HG03175 (cell line): ENCODE data around the gene IZUMO4.
"Not testable (repeated sequence)": the region's sequence is repeated elsewhere in the genome, so short reads cannot be mapped to it uniquely, and the experiment has no call there.

Experiments
- ATAC-seq: cut with Tn5 transposase; IDR thresholded peaks from one replicate; pipeline ENCODE4 v1.9.1; 2021; ENCODE audit warnings: mild to moderate bottlenecking, moderate library complexity; ENCODE audit not compliant: unreplicated experiment

IZUMO4 gene

DNA sequence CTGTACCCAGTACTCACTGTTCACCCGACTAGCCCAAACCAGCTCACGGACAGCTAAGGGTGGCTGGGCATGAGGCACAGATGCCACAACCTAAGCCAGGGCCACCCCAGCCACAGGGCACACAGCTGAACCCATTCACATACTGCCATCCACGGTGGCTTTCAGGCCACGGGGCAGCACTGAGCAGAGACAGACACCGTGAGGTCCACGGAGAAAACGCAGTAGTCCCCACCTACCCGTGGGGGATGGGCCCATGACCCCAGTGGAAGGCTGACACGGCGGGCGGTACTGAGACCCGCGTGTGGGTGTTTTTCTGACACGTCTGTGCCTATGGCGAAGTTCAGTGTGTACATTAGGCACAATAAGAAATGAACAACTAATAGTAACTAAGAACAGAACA is 25.5 kb downstream of the IZUMO4 start:
- ATAC-seq, result no peak

DNA sequence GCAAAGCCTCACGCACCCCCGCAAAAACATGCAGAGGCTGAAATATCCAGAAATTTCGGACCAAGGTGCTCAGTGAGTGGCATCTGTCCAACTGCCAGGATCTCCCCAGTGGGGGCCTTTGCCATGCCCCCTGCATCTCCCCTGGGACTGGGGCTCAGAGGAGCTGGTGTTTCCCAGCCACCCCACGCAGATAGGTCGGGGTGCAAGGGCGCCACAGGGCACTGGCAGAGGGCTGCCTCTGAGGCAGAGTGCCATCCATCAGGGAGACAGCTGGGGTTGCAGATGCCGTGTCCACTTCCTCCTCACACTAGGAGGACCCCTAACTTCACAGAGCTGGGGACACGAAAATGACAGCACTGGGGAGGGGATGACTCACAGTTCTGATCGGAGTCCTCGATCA is 26.3 kb downstream of the IZUMO4 start:
- ATAC-seq, result no peak

DNA sequence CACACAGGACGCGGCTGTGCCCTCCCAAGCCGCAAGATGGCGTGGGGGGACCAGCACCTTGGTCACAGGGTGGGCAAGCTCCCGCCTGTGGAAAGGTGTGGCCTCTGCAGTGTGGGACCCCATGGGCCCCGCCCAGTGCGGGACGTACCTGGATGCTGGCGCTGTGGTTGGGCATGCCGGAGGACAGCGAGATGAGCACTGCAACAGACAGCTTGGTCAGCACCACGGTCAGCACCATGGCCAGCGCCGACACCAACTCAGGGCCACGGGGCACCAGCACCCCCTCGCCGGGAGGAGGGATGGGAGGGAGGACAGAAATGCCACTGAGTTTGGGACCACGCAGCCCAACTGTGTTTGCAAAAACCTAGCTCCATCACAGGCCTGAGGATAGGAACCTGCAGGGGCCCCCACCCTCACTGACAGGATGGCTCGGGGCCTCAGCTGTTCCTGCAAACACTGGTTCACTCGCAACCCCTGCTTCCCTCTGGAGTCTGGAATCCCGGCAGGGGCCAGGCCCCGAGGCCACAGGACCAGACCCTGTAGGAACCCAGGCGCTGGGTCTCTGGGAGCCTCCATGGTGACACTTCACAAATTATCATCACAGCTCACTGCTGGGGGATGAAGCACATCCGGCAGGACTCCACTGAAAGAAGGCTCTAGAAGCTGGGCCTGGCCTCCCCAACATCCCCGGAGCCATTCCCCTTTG is 27.1 kb downstream of the IZUMO4 start:
- ATAC-seq, result no peak

DNA sequence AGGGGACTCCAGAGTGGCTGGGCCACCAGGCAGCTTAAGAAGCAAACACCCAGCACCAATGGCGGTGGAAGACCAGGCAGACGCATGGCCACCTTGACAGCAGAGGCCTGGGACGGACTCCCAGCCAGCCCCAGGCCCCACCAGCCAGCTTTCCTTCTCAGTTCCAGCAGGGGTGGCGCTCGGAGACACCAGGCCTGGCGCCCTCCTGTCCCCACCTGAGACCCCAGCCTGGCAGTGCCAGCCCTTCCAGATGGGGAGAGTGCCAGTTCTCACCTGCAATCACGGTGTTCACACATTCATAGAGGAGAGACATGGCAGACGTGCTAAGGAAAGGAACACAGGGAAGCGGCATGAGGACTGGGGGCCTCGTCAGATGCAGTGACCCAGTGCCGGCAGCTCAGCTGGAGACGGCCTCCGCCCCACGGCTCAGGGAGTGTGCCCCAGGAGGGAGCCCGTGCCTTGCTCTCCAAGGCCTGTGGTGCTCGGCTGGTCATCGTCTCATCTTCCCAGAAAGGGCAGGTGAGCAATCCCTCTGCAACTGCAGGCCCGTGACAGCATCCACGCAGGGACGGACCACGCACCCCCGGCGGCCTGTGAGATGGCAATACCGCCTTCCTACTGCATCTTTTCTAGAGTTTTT is 30.3 kb downstream of the IZUMO4 start:
- no peak for ATAC-seq

DNA sequence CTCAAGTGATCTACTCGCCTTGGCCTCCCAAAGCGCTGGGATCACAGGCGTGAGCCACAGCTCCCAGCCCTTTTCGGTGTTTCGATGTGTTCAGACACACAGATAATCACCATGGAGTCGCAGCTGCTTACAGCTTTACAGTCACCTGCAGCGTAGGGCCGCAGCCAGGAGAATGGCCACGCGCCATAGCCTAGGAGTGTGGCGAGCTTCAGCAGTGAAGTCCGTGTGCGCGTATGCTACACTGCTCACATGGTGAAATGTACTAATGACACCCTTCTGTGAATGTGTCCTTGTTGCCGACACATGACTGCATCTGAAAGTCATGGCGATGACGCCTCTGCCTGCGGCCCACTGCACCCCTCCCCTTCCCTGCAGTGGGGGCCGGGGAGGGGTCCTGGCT is 31.0 kb downstream of the IZUMO4 start:
- no peak for ATAC-seq

DNA sequence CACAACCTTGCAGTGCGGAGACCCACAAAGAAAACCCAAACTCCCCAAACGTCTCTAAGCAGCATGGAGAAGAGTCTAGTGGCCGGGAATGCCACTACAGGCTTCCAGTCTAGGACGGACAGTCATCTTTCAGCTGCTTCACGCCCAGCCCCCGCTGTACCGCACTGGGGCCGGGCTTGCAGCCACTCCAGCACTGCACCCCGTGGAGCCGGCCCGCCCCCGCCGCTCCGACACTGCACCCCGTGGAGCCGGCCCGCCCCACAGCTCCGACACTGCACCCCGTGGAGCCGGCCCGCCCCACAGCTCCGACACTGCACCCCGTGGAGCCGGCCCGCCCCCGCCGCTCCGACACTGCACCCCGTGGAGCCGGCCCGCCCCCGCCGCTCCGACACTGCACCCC is 31.5 kb downstream of the IZUMO4 start:
- not testable (repeated sequence) for ATAC-seq

DNA sequence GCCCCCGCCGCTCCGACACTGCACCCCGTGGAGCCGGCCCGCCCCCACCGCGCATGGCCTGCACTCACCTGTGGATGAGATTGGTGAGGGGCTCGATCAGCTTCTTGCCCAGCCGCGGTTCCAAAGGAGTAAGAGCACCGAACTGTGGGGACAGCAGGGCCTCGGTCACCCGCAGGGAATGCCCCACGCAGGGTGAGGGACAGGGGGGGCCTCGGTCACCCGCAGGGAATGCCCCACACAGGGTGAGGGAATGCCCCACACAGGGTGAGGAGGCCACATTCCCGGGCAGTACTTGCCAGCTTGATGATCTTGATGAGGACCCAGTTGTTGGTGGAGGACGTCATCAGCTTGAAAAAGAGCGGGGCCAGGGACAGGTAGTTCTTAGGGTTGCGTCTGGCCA is 32.3 kb downstream of the IZUMO4 start:
- ATAC-seq, result no peak

DNA sequence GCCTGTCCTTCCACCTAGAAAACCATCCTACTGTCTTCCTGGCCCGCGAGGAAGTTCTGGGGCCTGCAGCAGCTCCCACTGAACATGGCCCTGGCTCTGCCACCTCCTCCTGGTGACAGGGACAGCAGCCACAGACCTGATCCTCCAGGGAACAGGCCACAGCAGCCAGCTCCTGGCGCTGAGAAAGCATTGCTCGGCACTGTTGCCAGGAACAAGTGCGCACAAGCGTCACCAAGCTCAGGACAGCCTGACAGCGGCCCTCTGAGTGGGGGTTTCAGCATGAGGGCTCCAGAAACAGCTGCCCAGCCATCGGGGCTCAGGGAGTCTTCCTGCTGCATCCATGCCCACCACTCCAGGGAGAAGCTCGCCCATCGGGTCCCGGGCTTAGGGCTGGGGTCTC is 32.8 kb downstream of the IZUMO4 start:
- no peak for ATAC-seq

DNA sequence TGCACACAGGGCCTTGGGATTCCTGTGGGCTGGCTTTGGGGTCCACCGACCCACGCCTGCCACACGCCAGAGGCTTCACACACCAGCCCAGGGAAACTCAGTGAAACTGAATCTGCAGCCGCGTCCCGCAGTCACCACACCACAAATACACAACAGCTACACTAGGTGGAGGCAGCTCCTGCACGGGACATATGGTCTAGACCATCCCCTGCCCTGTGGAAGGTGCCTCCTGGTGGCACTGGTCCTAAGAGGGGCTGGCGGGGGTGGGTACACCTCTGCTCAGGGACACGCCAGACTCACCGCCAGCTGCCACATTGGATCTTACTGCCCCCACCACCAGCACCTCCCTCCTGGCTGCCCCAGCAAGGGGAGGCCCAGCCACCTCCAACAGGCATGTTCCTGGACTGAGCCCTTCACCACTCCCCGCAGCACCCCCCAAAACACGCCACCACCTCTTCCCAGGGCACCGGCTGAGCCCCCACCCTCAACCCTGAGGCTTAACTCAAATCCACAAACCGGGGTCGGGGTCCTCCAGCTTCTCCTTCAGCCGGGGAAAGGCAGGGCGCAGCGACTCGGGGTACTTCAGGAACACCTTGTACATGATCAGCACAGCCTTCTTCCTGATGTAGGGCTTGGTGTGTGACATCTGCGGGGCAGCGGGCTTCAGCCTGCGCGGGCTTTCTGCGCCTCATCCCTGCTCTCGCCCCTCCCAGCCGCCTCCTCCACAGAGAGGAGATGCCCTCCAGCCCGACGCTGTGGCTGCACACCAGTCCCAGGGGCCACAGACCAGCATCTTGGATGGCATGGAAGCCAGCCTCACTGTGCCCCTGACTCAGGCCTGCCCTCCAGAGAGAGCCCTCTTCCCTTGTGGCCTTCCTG is 33.4 kb downstream of the IZUMO4 start:
- ATAC-seq, result no peak

DNA sequence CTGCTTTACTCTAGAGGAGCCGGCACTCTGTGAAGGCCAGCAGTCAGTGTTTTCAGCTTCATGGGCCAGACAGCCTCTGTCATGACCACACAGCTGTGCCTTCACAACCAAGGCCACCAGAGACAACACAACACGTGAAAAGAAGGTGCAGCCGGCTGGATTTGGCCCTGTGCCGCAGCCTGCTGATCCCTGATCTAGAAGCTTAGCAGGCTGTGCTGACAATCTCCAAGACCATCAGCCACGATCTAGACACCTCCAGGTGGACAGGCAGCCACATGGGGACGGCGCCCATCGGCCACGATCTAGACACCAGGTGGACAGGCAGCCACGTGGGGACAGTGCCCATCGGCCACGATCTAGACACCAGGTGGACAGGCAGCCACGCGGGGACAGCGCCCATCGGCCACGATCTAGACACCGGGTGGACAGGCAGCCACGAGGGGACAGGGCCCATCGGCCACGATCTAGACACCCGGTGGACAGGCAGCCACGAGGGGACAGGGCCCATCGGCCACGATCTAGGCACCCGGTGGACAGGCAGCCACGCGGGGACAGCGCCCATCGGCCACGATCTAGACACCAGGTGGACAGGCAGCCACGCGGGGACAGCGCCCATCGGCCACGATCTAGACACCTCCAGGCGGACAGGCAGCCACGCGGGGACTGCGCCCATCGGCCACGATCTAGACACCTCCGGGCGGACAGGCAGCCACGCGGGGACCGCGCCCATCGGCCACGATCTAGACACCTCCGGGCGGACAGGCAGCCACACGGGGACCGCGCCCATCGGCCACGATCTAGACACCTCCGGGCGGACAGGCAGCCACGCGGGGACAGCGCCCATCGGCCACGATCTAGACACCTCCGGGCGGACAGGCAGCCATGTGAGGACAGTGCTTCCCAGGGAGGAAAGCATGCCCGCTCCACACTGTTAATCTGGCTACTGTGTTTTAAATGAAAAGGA is 34.6 kb downstream of the IZUMO4 start:
- ATAC-seq, result not testable (repeated sequence)

DNA sequence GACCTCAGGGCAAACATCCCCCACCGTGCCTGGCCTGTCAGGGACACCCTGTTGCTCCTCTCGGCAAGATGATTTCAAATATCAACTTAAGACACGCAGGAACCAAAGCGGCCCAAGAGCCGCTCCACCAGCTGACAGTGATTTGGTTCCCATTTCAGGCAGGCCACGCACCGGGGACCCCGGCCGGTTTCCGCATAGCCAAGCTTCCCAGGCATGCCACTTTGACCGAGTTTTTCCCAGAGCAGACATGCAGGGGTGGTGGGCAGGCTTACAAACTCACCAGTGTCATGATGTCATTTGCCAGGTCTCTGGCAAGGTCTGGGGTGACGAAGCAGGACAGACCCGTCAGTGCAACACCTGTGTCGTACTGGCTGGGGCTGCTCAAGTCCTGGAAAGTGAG is 35.5 kb downstream of the IZUMO4 start:
- ATAC-seq, result no peak

DNA sequence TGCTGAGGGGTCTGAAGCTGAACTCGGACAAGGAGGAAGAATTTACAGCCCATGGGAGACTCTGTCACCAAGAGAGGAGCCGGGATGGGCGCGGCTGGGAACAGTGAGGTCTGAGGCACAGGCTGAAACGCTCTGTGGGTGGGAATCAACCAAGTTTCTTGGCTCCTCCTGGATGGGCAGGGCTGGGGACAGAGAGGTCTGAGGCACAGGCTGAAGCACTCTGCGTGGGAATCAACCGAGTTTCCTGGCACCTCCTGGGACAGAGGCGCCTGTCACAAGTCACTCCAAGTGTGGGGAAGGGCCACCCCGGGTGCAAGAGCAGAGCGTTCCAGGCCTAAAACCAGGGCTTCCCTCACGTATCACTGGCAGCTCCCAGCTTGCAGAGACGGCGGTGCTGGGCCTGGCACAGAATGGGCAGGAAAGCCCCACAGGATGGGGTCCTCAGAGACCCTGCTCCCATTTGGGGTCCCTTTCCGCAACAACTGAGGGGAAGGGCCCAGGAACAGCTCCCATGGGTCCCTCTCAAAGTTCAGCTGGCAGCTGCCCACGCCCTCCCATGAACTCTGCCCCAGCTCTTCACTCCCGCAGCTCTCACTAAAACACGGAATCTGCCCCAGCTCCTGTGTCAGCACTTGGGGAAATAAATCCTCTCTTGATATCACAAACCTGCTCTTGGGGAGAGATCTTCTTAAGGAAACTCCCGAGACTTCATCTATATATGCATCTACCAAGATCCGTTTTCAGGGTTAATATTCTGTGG is 36.2 kb downstream of the IZUMO4 start:
- ATAC-seq, result no peak

DNA sequence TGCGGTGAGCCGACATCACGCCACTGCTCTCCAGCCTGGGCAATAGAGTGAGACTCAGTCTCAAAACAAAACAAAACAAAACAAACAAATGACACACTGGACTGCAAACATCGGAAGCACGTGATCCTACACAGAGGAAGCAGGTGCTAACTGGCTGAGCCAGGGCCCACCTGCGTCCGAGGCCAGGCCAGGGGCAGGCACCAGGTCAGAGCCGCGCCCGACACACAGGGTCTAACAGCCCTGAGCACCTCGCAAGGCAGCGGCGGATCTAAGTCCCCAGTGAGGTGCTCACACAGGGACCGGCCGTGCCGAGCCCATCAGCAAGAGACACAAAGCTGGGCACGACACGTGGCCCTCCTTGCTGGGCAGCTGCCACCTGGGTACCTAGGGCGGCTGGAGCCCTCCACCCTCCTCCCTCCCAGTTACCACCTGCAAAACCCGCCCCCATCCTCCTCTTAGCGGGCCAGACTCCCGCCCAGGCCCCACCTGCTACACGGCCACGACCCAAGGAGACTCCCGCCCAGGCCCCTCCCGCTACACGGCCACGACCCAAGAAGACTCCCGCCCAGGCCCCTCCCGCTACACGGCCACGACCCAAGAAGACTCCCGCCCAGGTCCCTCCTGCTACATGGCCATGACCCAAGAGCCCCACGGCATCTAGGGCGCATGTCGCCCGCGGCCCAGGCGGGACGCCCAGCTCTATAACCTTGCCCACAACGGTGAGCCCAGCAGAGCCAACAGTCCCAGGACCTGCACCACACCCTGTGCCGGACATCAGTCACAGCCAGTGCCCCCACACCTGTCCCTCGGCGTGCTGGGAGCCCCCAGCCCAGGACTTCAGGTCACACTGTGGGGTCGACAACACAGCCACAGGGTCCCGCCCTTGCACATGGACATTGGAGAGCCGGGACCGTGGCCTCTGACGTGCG is 39.0 kb downstream of the IZUMO4 start:
- no peak for ATAC-seq

DNA sequence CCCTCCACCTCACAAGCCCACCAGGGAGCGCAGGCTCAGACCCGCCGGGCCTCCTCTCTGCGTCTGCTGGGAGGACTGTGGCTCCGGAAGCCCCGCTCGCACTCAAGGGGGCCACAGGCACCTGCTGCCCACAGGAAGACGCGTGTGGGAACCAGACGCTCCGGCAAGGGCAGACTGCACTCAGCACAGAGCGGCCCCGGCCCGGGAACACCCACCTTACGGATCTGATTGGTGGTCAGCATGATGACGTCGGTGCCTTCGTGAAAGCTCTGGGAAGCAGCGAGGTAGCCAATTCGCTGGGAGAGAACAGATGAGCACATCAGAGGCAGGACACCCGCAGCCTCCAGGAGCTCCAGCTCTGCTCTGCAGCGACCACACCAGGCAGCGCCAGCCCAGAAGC is 40.1 kb downstream of the IZUMO4 start:
- no peak for ATAC-seq

DNA sequence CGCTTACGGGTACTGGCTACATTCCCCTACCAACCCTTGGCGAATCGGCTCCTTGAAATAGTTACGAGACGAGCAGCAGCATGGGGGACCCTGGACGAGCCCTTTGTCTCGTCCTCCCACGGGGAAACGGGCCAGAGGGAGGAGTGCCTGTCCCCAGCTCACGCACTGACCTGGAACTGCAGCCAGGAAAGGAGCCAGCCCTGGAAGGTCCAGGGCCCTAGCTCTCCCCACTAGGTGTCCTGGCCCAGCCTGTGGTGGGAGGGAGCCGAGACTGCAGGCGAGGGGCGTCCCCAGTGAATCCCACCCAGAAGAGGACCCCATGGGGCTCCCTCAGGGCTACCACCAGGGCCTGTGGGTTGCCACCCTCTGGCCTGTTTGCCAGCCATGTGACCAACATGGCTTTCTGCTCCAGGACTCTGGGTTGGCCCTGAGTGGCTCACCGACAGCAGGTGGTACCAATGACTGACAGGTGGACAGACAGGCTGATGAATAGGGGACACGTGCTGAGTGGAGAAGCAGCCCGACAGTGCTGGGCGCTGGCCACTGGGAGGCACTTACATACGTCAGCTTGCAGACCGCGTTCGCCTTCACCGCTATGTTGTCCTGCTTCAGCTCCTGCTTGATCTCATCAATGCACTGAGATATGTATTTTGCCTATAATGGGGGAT is 41.5 kb downstream of the IZUMO4 start:
- no peak for ATAC-seq

DNA sequence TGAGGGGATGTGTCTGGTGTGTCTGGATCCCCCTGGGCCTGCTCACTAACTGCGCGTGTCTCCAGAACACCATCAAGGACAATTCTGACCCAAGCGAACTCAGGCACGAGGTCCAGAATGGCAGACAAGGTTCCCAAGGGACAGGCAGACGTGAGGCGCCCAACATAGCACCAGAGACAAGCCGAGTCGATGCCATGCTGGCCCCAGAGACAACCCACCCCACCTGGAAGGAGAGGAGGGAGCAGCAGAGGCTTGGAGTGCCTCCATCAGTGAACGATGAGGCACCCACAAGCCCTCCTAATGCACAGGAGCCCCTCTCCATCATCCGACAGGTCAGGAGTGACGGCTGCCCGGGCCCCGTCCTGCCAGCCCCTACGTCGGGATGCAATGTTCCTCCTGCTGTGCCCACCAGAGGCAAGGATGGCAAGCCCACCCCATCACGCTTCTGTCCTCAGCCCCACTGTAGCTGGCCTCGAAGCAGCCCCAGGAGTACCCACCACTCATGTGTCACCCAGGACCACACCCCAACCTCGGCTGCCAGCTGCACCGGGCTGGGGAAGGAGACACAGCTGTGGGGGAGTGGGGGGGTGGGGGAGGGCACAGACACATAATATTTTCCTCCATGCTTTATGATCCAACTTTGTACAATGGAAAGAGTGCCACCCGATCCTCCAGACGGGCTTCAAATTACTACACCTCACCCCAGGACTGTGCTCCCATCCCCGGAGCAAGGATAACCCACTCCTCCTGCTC is 42.8 kb downstream of the IZUMO4 start:
- ATAC-seq, result no peak

DNA sequence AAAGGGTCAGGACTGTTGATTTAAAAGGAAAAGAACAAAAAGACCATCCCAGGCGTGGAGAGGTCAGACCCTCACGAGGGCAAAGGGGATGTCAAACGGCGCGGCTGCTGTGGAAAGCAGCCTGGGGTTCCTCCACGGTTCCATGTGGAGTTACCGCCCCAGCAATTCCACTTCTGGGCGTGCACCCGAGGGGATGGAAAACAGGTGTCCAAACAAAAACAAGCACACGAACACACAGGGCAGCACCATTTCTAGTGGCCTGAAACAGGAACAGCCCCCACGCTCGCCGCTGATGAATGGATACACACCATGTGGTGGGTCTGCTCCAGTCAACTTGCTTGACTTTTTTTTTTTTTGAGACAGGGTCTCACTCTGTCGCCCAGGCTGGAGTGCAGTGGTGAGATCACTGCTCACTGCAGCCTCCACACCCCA is 43.4 kb downstream of the IZUMO4 start:
- ATAC-seq, result no peak
